Measurements from ENCODE around the gene RHBDL3.
"Not testable (repeated sequence)": the region's sequence is repeated elsewhere in the genome, so short reads cannot be mapped to it uniquely, and the experiment has no call there.

Gene RHBDL3

DNA sequence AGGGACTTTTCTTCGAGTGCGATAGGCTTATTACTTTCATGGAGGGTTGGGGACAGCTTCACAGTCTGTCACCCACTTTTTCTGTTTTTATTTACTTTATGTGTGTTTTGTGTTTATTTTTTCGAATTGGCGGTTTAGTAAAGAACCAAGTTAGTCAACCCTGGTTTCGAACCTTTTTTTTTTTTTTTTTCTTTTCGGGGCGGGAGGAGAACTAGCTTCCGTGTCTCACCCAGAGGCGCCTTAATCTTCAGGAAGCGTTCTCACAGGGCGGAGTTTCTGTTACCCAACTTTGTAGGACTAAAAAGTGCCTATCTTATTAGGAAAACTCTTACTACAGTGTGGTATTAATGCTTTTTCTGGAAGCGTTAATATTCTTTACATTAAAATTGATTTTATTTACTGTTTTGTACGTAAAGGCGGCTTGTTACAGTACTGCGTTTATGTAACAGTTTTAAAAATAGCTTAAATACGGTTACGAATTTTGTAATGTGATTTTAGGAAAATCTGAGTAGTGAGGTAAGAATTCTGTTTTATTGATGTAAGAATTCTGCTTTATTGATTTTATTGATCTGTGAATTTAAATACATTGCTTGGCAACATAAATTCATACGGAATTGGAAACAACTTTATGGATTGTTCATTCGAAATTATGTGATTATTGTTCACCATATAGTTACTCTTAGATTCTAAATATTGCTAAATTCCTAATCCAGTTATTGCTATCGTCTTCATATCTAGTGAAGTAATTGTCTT is 85.2 kb downstream of the RHBDL3 start:
- Histone ChIP-seq H3K36me3 (ENCODE audit: control insufficient read depth, insufficient read depth, low read length) (peaks cover 16% of the 10 kb centered on the region), H3K9me3 (ENCODE audit: control insufficient read depth, low read length) (no peaks in the 10 kb centered on the region), H3K27ac (ENCODE audit: insufficient read depth, low read length, poor library complexity, severe bottlenecking) (peak overlapping the region; percentile 98), H3K4me1 (ENCODE audit: control insufficient read depth, insufficient read depth, low read length, poor library complexity, severe bottlenecking) (peaks cover 37% of the 10 kb centered on the region), H3K27me3 (replicated peaks; ENCODE audit: control insufficient read depth, insufficient read depth, low read length, poor library complexity, severe bottlenecking) (no peaks in the 10 kb centered on the region), H3K4me3 (ENCODE audit: insufficient read depth, low read depth, low read length, poor library complexity, severe bottlenecking) (peak overlapping the region; percentile 99)
- DNase-seq = peak; percentile 17 to 52 (median 34)

DNA sequence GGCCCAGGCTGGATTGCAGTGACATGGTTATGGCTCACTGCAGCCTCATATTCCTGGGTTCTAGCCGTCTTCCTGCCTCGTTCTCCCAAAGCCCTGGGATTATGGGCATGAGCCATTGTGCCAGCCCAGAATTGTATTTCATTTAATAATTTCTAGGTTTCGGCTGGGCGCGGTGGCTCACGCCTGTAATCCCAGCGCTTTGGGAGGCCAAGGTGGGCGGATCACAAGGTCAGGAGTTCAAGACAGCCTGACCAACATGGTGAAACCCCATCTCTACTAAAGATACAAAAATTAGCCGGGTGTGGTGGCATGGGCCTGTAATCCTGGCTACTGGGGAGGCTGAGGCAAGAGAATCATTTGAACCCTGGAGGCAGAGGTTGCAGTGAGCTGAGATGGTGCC is 87.1 kb downstream of the RHBDL3 start:
- not testable (repeated sequence) for H3K27ac ChIP-seq (ENCODE audit: insufficient read depth, low read length, poor library complexity, severe bottlenecking); DNase-seq; H3K9me3 ChIP-seq (ENCODE audit: control insufficient read depth, low read length); H3K27me3 ChIP-seq (replicated peaks; ENCODE audit: control insufficient read depth, insufficient read depth, low read length, poor library complexity, severe bottlenecking)
- Histone ChIP-seq H3K4me1 (ENCODE audit: control insufficient read depth, insufficient read depth, low read length, poor library complexity, severe bottlenecking) (peaks cover 40% of the 10 kb centered on the region), H3K4me3 (ENCODE audit: insufficient read depth, low read depth, low read length, poor library complexity, severe bottlenecking) (peak overlapping the region; percentile 99), H3K36me3 (ENCODE audit: control insufficient read depth, insufficient read depth, low read length) (peaks cover 27% of the 10 kb centered on the region)

DNA sequence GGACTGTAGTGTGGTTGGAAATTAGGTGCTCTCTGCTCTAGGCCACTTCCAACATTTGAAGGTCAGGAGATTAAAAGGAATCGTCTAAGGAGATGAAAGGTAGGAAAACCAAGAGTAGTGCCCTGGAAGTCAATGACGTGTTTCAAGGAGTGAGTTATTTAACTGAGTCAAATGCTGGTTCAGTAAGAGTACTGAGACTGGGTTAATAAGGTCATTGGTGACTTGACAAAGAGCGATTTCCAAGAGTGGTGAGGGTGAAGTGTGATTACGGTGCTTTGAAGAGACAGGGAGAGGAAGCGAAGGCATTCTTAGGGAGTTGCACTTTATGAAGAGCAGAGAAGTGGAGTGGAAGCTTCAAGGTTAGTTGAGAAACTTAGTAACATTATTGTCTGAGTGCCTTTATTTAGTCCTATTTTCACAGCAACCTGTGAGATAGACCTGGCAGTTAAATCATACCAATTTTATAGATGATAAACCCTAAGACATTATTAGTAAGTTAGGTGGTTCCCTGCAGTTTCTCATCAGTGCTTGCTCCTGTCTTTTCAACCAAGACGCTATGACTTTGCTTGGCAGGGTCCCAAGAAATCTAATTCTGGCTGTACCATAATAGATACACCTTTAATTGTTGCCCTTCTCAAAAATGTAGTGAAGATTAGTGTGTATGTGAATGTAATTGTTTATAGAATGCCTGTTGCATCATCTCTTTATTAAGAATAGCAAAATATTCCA is 90.2 kb downstream of the RHBDL3 start:
- no peak overlapping the region for H3K4me3 ChIP-seq (ENCODE audit: insufficient read depth, low read depth, low read length, poor library complexity, severe bottlenecking)
- H3K36me3 ChIP-seq (ENCODE audit: control insufficient read depth, insufficient read depth, low read length) = peaks cover 55% of the 10 kb centered on the region
- no peaks in the 10 kb centered on the region for H3K9me3 ChIP-seq (ENCODE audit: control insufficient read depth, low read length)
- H3K27ac ChIP-seq (ENCODE audit: insufficient read depth, low read length, poor library complexity, severe bottlenecking) = no peak overlapping the region
- no peak for DNase-seq
- H3K27me3 ChIP-seq (replicated peaks; ENCODE audit: control insufficient read depth, insufficient read depth, low read length, poor library complexity, severe bottlenecking) = no peaks in the 10 kb centered on the region
- H3K4me1 ChIP-seq (ENCODE audit: control insufficient read depth, insufficient read depth, low read length, poor library complexity, severe bottlenecking) = peaks cover 40% of the 10 kb centered on the region

DNA sequence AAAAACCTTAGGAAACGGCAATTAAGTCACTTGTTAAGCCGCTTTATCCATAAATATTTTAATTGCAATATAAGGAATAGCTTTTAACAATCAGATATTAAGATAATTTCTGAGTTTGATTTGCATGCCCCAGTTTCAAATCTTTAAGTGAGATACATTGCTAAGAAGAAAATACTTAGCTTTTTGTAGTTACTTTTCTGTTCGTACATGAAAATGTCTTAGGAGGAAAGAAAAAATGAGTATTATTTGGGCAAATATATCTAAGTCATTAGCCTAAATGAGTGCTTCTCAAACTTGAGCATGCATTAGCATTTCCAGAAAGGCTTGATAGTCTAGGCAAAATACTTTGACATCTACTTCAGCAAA is 90.7 kb downstream of the RHBDL3 start:
- peaks cover 40% of the 10 kb centered on the region for H3K4me1 ChIP-seq (ENCODE audit: control insufficient read depth, insufficient read depth, low read length, poor library complexity, severe bottlenecking)
- DNase-seq = no peak
- H3K27ac ChIP-seq (ENCODE audit: insufficient read depth, low read length, poor library complexity, severe bottlenecking) = no peak overlapping the region

DNA sequence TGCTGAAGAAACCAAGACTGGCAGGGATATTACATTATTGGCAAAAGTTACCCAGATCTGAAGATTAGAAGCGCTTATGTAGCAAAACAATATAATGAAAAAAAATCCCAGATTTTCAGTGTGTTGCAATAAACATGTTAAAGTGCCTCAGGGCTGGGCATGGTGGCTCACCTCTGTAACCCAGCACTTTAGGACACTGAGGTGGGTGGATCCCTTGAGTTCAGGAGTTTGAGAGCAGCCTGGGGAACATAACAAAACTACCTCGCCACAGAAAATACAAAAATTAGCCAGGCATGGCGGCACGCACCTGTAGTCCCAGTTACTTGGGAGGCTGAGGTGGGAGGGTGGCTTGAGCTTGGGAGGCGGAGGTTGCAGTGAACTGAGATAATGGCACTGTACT is 91.1 kb downstream of the RHBDL3 start:
- H3K4me3 ChIP-seq (ENCODE audit: insufficient read depth, low read depth, low read length, poor library complexity, severe bottlenecking) = no peak overlapping the region
- H3K27ac ChIP-seq (ENCODE audit: insufficient read depth, low read length, poor library complexity, severe bottlenecking) = no peak overlapping the region
- no peaks in the 10 kb centered on the region for H3K27me3 ChIP-seq (replicated peaks; ENCODE audit: control insufficient read depth, insufficient read depth, low read length, poor library complexity, severe bottlenecking)
- DNase-seq = no peak
- peaks cover 36% of the 10 kb centered on the region for H3K4me1 ChIP-seq (ENCODE audit: control insufficient read depth, insufficient read depth, low read length, poor library complexity, severe bottlenecking)
- no peaks in the 10 kb centered on the region for H3K9me3 ChIP-seq (ENCODE audit: control insufficient read depth, low read length)
- H3K36me3 ChIP-seq (ENCODE audit: control insufficient read depth, insufficient read depth, low read length) = peaks cover 65% of the 10 kb centered on the region

More for the DNA sequence above, 90.7 kb downstream of the RHBDL3 start:
- H3K9me3 ChIP-seq (ENCODE audit: control insufficient read depth, low read length) = no peaks in the 10 kb centered on the region
- peaks cover 61% of the 10 kb centered on the region for H3K36me3 ChIP-seq (ENCODE audit: control insufficient read depth, insufficient read depth, low read length)
- no peaks in the 10 kb centered on the region for H3K27me3 ChIP-seq (replicated peaks; ENCODE audit: control insufficient read depth, insufficient read depth, low read length, poor library complexity, severe bottlenecking)
- no peak overlapping the region for H3K4me3 ChIP-seq (ENCODE audit: insufficient read depth, low read depth, low read length, poor library complexity, severe bottlenecking)

DNA sequence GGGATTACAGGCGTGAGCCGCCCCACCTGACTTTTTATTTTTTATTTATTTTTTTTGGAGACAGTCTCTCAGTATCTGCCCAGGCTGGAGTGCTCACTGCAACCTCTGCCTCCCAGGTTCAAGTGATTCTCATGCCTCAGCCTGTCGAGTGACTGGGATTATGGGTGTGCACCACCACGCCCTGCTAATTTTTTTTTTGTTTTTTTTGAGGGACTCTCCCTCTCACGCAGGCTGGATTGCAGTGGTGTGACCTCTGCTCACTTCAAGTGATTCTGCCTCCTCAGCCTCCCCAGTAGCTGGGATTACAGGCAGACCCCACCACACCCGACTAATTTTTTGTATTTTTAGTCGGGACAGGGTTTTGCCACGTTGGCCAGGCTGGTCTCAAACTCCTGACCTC is 92.0 kb downstream of the RHBDL3 start:
- H3K27ac ChIP-seq (ENCODE audit: insufficient read depth, low read length, poor library complexity, severe bottlenecking) = no peak overlapping the region
- H3K27me3 ChIP-seq (replicated peaks; ENCODE audit: control insufficient read depth, insufficient read depth, low read length, poor library complexity, severe bottlenecking) = no peaks in the 10 kb centered on the region
- H3K9me3 ChIP-seq (ENCODE audit: control insufficient read depth, low read length) = no peaks in the 10 kb centered on the region
- DNase-seq = no peak
- peaks cover 30% of the 10 kb centered on the region for H3K4me1 ChIP-seq (ENCODE audit: control insufficient read depth, insufficient read depth, low read length, poor library complexity, severe bottlenecking)
- peaks cover 73% of the 10 kb centered on the region for H3K36me3 ChIP-seq (ENCODE audit: control insufficient read depth, insufficient read depth, low read length)
- no peak overlapping the region for H3K4me3 ChIP-seq (ENCODE audit: insufficient read depth, low read depth, low read length, poor library complexity, severe bottlenecking)

DNA sequence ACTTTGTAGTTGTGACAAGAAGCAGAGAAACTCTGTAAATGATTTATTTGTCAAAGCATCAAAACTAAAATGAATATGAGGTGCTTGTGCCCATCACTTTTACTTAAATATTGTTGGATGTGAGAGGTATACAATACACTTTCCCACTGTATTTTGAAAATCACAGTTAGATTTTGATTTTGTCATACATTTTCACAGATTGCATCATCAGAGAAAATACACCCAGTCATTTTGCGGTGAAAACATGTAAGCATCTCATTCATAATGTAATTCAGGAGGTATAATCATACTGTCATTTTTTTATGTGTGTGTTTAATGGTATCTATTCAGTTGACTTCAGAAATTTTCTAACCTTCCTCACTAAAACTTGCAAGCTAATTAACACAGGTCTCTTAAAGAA is 95.6 kb downstream of the RHBDL3 start:
- H3K9me3 ChIP-seq (ENCODE audit: control insufficient read depth, low read length) = no peaks in the 10 kb centered on the region
- H3K4me3 ChIP-seq (ENCODE audit: insufficient read depth, low read depth, low read length, poor library complexity, severe bottlenecking) = no peak overlapping the region
- no peaks in the 10 kb centered on the region for H3K27me3 ChIP-seq (replicated peaks; ENCODE audit: control insufficient read depth, insufficient read depth, low read length, poor library complexity, severe bottlenecking)
- H3K27ac ChIP-seq (ENCODE audit: insufficient read depth, low read length, poor library complexity, severe bottlenecking) = no peak overlapping the region
- peaks cover 3% of the 10 kb centered on the region for H3K4me1 ChIP-seq (ENCODE audit: control insufficient read depth, insufficient read depth, low read length, poor library complexity, severe bottlenecking)
- peaks cover 90% of the 10 kb centered on the region for H3K36me3 ChIP-seq (ENCODE audit: control insufficient read depth, insufficient read depth, low read length)
- no peak for DNase-seq

DNA sequence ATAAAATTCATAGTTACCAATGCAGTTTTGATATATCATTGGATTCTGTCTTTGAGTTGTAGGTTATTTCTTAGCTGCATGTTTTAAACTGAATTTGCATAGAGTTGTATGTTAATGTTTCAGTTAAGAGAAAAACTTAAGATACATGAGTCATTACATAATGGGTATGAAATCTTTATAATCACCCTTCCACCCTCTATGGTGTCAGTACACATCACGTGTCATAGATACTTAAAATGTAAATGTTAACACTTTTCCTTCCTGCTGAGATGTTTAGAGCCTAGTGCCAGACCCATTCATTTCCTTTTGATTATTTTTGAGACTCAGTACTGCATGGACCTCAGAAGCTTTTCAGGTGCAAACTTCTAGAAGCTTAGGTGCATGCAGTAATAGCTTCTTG is 104.8 kb downstream of the RHBDL3 start:
- Histone ChIP-seq H3K9me3 (ENCODE audit: control insufficient read depth, low read length) (no peaks in the 10 kb centered on the region), H3K27me3 (replicated peaks; ENCODE audit: control insufficient read depth, insufficient read depth, low read length, poor library complexity, severe bottlenecking) (no peaks in the 10 kb centered on the region), H3K36me3 (ENCODE audit: control insufficient read depth, insufficient read depth, low read length) (peaks cover 83% of the 10 kb centered on the region), H3K27ac (ENCODE audit: insufficient read depth, low read length, poor library complexity, severe bottlenecking) (no peak overlapping the region), H3K4me1 (ENCODE audit: control insufficient read depth, insufficient read depth, low read length, poor library complexity, severe bottlenecking) (no peaks in the 10 kb centered on the region), H3K4me3 (ENCODE audit: insufficient read depth, low read depth, low read length, poor library complexity, severe bottlenecking) (no peak overlapping the region)
- DNase-seq = no peak
